GM10847 (cell line): ENCODE results near the gene L3HYPDH.

Experiments used
- POLR2A ChIP-seq: IDR thresholded peaks from 2 replicates; pipeline ENCODE4 v1.6.1; 2011; ENCODE audit not compliant: insufficient read length; ENCODE audit errors: extremely low read depth

The L3HYPDH gene

GRCh38 chr14:59483819-59484638 lies at the start of gene L3HYPDH, which contains the start of gene JKAMP:
Gene L3HYPDH (minus strand): TSS chr14:59484408. CDS start chr14:59484316, 92 bp downstream.
Gene JKAMP (plus strand): TSS chr14:59484517. CDS start chr14:59484590, 73 bp downstream.
- peak; percentile 66 for TF ChIP-seq POLR2A

- TF ChIP-seq POLR2A, result no peak
Observed at GRCh38 chr14:59532419-59532818, 48.2 kb upstream of the L3HYPDH start.

GRCh38 chr14:59530349-59530748 lies 46.1 kb upstream of the L3HYPDH start:
- no peak for TF ChIP-seq POLR2A

GRCh38 chr14:59529189-59529588 lies 45.0 kb upstream of the L3HYPDH start:
- no peak for TF ChIP-seq POLR2A

- no peak for TF ChIP-seq POLR2A
Observed at GRCh38 chr14:59520224-59520623, 36.0 kb upstream of the L3HYPDH start.

GRCh38 chr14:59511916-59512575 lies 27.8 kb upstream of the L3HYPDH start:
- TF ChIP-seq POLR2A, result no peak

GRCh38 chr14:59510966-59511365 lies 26.8 kb upstream of the L3HYPDH start:
- no peak for TF ChIP-seq POLR2A

- no peak for TF ChIP-seq POLR2A
Observed at GRCh38 chr14:59510001-59510400, 25.8 kb upstream of the L3HYPDH start.

- TF ChIP-seq POLR2A, result no peak
Observed at GRCh38 chr14:59509101-59509500, 24.9 kb upstream of the L3HYPDH start.

GRCh38 chr14:59507752-59508103 lies 23.5 kb upstream of the L3HYPDH start:
- no peak for TF ChIP-seq POLR2A

GRCh38 chr14:59507063-59507751 lies 23.0 kb upstream of the L3HYPDH start:
- TF ChIP-seq POLR2A, result no peak

GRCh38 chr14:59503256-59503655 lies 19.0 kb upstream of the L3HYPDH start:
- TF ChIP-seq POLR2A, result no peak

- no peak for TF ChIP-seq POLR2A
Observed at GRCh38 chr14:59500732-59501131, 16.5 kb upstream of the L3HYPDH start.

- no peak for TF ChIP-seq POLR2A
Observed at GRCh38 chr14:59492384-59492783, 8.2 kb upstream of the L3HYPDH start.

GRCh38 chr14:59490756-59491155 lies 6.5 kb upstream of the L3HYPDH start:
- no peak for TF ChIP-seq POLR2A

GRCh38 chr14:59484639-59485175 lies 499 bp upstream of the L3HYPDH start:
- TF ChIP-seq POLR2A, result no peak

- no peak for TF ChIP-seq POLR2A
Observed at GRCh38 chr14:59483363-59483762, 845 bp downstream of the L3HYPDH start.
